HEK293 (cell line): ENCODE results near the gene OPHN1.

Experiments used
- CTCF ChIA-PET: fragments of 350-600 bp; formaldehyde crosslinking; extraction: SDS; loops from one replicate; lab custom pipeline; 2021; ENCODE audit warnings: antibody characterized with exemption; lab: Yijun Ruan, JAX
- POLR2A ChIA-PET: fragments of 300-600 bp; formaldehyde crosslinking; extraction: SDS; loops from one replicate; lab custom pipeline; 2020; ENCODE audit warnings: antibody characterized with exemption, inconsistent platforms; lab: Yijun Ruan, JAX
- H3K27ac ChIP-seq: fragments of 200-500 bp; sonication (Bioruptor generic); 2 replicates; pipeline ENCODE4 v1.5.1; 2014; ENCODE audit warnings: low read depth, low read length, control low read depth, inconsistent platforms; ENCODE audit errors: extremely low read depth
- H3K36me3 ChIP-seq, 2 experiments: fragments of 200-500 bp in 1 of 2; sonication (Bioruptor generic) in 1 of 2; 1 replicate in 1 of 2; 2 replicates in 1 of 2; pipeline ENCODE4 v1.5.1; 2014 to 2017; ENCODE audit warnings: inconsistent platforms in 2 of 2, low read length in 2 of 2; ENCODE audit not compliant: control insufficient read depth in 2 of 2, insufficient read depth in 1 of 2
- H3K4me1 ChIP-seq: fragments of 200-500 bp; sonication (Bioruptor generic); 2 replicates; pipeline ENCODE4 v1.5.1; 2014; ENCODE audit warnings: mild to moderate bottlenecking, low read length, inconsistent platforms; ENCODE audit not compliant: control insufficient read depth, insufficient read depth
- H3K4me3 ChIP-seq: 2 replicates; pipeline ENCODE4 v1.5.1; 2011; ENCODE audit warnings: low read depth, mild to moderate bottlenecking, control low read depth, low read length, moderate library complexity
- H3K9me3 ChIP-seq: fragments of 200-500 bp; sonication (Bioruptor generic); 2 replicates; pipeline ENCODE4 v1.5.1; 2014; ENCODE audit warnings: low read depth, low read length, inconsistent platforms; ENCODE audit not compliant: control insufficient read depth, insufficient read depth
- BCL11A ChIP-seq: fragments of 450-650 bp; formaldehyde crosslinking; IDR thresholded peaks from 2 replicates; pipeline ENCODE4 v1.5.1; 2016; ENCODE audit warnings: low read depth, missing biosample characterization, missing genetic modification characterization
- KLF9 ChIP-seq: fragments of 450-650 bp; formaldehyde crosslinking; IDR thresholded peaks from 2 replicates; pipeline ENCODE4 v1.5.1; 2016; ENCODE audit warnings: missing biosample characterization, missing genetic modification characterization, low read depth
- MEIS1 ChIP-seq: sonication (generic); formaldehyde crosslinking; IDR thresholded peaks from 2 replicates; pipeline ENCODE4 v1.8.1; 2022; ENCODE audit warnings: missing genetic modification reagents, mild to moderate bottlenecking, borderline replicate concordance
- MZF1 ChIP-seq: fragments of 450-650 bp; formaldehyde crosslinking; IDR thresholded peaks from 2 replicates; pipeline ENCODE4 v1.5.1; 2017; ENCODE audit warnings: missing biosample characterization, missing genetic modification characterization, borderline replicate concordance
- ZBTB17 ChIP-seq: fragments of 450-650 bp; formaldehyde crosslinking; IDR thresholded peaks from 2 replicates; pipeline ENCODE4 v1.5.1; 2016; ENCODE audit warnings: missing biosample characterization, missing genetic modification characterization
- ZEB2 ChIP-seq: fragments of 450-650 bp; formaldehyde crosslinking; IDR thresholded peaks from 2 replicates; pipeline ENCODE4 v1.5.1; 2016; ENCODE audit warnings: missing biosample characterization, missing genetic modification characterization
- ZFHX2 ChIP-seq: fragments of 450-650 bp; formaldehyde crosslinking; conservative IDR thresholded peaks from 2 replicates; pipeline ENCODE4 v1.5.1; 2016; ENCODE audit warnings: missing biosample characterization, missing genetic modification characterization
- ZNF10 ChIP-seq: fragments of 450-650 bp; formaldehyde crosslinking; IDR thresholded peaks from 2 replicates; pipeline ENCODE4 v1.5.1; 2017; ENCODE audit warnings: missing biosample characterization, missing genetic modification characterization
- ZNF26 ChIP-seq: fragments of 450-650 bp; formaldehyde crosslinking; IDR thresholded peaks from 2 replicates; pipeline ENCODE4 v1.5.1; 2016; ENCODE audit warnings: missing biosample characterization, missing genetic modification characterization
- ZNF302 ChIP-seq: fragments of 450-650 bp; formaldehyde crosslinking; IDR thresholded peaks from 2 replicates; pipeline ENCODE4 v1.5.1; 2016; ENCODE audit warnings: missing biosample characterization, missing genetic modification characterization, low read depth
- ZNF391 ChIP-seq: fragments of 450-650 bp; formaldehyde crosslinking; IDR thresholded peaks from 2 replicates; pipeline ENCODE4 v1.5.1; 2016; ENCODE audit warnings: low read depth, missing biosample characterization, missing genetic modification characterization, borderline replicate concordance
- ZNF394 ChIP-seq: fragments of 450-650 bp; formaldehyde crosslinking; IDR thresholded peaks from 2 replicates; pipeline ENCODE4 v1.5.1; 2016; ENCODE audit warnings: missing biosample characterization, missing genetic modification characterization, mild to moderate bottlenecking, moderate library complexity, borderline replicate concordance
- ZNF501 ChIP-seq: fragments of 450-650 bp; formaldehyde crosslinking; IDR thresholded peaks from 2 replicates; pipeline ENCODE4 v1.5.1; 2016; ENCODE audit warnings: missing biosample characterization, missing genetic modification characterization
- ZNF514 ChIP-seq: fragments of 450-650 bp; formaldehyde crosslinking; IDR thresholded peaks from 2 replicates; pipeline ENCODE4 v1.5.1; 2016; ENCODE audit warnings: missing biosample characterization, missing genetic modification characterization
- ZNF658 ChIP-seq: fragments of 450-650 bp; formaldehyde crosslinking; IDR thresholded peaks from 2 replicates; pipeline ENCODE4; 2016; ENCODE audit warnings: missing biosample characterization, missing genetic modification characterization
- ZSCAN18 ChIP-seq: fragments of 450-650 bp; formaldehyde crosslinking; IDR thresholded peaks from 2 replicates; pipeline ENCODE4 v1.5.1; 2016; ENCODE audit warnings: missing biosample characterization, missing genetic modification characterization
- TF ChIP-seq, protein P1 (sequence below): fragments of 450-650 bp; formaldehyde crosslinking; conservative IDR thresholded peaks from 2 replicates; pipeline ENCODE4 v1.5.1; 2016; ENCODE audit warnings: low read depth, missing biosample characterization, missing genetic modification characterization
- TF ChIP-seq, protein P2 (sequence below): fragments of 450-650 bp; formaldehyde crosslinking; IDR thresholded peaks from 2 replicates; pipeline ENCODE4 v1.5.1; 2016; ENCODE audit warnings: missing biosample characterization, missing genetic modification characterization
- TF ChIP-seq, protein P3 (sequence below): fragments of 450-650 bp; formaldehyde crosslinking; IDR thresholded peaks from 2 replicates; pipeline ENCODE4 v1.5.1; 2016; ENCODE audit warnings: missing biosample characterization, missing genetic modification characterization
- TF ChIP-seq, protein P4 (sequence below): fragments of 450-650 bp; formaldehyde crosslinking; IDR thresholded peaks from 2 replicates; pipeline ENCODE4 v1.5.1; 2016; ENCODE audit warnings: missing biosample characterization, missing genetic modification characterization

OPHN1 gene

DNA sequence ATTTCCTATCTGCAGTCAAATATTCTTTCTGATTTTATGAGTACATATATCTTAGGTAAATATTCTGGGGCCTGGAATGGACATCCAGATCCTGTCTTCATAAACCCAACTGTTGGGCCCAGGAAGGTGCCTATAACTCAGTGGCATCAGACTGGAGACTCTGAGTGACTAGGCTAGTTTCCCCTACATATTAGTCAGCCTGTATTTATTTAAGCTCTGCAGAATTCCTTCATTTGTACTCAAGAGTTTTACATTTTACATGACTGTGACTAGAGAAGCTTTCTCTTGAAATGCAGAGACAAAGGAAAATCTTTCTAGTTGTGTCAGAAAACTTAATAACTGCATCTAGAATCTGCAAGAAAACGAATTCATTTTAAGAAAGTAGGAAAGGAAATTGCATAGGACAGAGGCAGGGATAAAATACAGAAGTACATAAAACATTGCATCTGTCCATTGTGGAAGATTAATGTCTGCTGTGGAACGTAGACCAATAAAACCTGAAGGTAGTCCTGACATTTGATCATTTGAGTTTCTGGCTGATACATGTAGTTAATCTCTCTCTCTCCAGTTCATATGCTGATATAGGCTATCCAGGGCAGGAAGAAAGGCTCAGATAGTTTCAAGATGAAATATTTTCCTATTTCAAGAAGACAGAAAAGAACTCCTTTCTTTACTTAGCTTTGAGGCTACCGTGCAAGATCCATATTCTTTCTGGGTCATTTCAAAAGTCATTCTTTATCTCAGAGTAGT is 78.2 kb downstream of the OPHN1 start (continued):
- TF ChIP-seq, protein P1, sequence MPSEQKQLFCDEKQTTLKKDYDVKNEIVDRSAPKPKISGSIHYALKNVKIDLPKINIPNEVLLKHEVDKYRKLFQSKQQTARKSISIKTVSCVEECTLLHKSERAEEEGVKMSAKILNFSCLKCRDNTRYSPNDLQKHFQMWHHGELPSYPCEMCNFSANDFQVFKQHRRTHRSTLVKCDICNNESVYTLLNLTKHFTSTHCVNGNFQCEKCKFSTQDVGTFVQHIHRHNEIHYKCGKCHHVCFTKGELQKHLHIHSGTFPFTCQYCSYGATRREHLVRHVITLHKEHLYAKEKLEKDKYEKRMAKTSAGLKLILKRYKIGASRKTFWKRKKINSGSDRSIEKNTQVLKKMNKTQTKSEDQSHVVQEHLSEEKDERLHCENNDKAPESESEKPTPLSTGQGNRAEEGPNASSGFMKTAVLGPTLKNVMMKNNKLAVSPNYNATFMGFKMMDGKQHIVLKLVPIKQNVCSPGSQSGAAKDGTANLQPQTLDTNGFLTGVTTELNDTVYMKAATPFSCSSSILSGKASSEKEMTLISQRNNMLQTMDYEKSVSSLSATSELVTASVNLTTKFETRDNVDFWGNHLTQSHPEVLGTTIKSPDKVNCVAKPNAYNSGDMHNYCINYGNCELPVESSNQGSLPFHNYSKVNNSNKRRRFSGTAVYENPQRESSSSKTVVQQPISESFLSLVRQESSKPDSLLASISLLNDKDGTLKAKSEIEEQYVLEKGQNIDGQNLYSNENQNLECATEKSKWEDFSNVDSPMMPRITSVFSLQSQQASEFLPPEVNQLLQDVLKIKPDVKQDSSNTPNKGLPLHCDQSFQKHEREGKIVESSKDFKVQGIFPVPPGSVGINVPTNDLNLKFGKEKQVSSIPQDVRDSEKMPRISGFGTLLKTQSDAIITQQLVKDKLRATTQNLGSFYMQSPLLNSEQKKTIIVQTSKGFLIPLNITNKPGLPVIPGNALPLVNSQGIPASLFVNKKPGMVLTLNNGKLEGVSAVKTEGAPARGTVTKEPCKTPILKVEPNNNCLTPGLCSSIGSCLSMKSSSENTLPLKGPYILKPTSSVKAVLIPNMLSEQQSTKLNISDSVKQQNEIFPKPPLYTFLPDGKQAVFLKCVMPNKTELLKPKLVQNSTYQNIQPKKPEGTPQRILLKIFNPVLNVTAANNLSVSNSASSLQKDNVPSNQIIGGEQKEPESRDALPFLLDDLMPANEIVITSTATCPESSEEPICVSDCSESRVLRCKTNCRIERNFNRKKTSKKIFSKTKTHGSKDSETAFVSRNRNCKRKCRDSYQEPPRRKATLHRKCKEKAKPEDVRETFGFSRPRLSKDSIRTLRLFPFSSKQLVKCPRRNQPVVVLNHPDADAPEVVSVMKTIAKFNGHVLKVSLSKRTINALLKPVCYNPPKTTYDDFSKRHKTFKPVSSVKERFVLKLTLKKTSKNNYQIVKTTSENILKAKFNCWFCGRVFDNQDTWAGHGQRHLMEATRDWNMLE = no peak
- no peak for TF ChIP-seq ZNF302 (tag by site-specific recombination)
- no peak for TF ChIP-seq MZF1 (tag by site-specific recombination)
- no peak for TF ChIP-seq ZNF501 (tag by site-specific recombination)
- TF ChIP-seq, protein P2, sequence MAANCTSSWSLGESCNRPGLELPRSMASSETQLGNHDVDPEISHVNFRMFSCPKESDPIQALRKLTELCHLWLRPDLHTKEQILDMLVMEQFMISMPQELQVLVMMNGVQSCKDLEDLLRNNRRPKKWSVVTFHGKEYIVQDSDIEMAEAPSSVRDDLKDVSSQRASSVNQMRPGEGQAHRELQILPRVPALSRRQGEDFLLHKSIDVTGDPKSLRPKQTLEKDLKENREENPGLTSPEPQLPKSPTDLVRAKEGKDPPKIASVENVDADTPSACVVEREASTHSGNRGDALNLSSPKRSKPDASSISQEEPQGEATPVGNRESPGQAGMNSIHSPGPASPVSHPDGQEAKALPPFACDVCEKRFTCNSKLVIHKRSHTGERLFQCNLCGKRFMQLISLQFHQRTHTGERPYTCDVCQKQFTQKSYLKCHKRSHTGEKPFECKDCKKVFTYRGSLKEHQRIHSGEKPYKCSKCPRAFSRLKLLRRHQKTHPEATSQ (tag by site-specific recombination) = no peak
- TF ChIP-seq ZFHX2 (tag by site-specific recombination) = no peak
- TF ChIP-seq ZEB2 (tag by site-specific recombination) = no peak
- no peak for TF ChIP-seq BCL11A (tag by site-specific recombination)
- TF ChIP-seq, all 188 proteins: peak for 8

GRCh38 chrX:68345025-68345424 is 88.3 kb downstream of the OPHN1 start:
- Histone ChIP-seq H3K36me3 (no peaks in the 10 kb centered on the region), H3K27ac (no peak overlapping the region), H3K9me3 (no peaks in the 10 kb centered on the region), H3K4me3 (no peak overlapping the region), H3K4me1 (no peaks in the 10 kb centered on the region)
- ChIA-PET CTCF (no interaction called here), POLR2A (no interaction called here)
- TF ChIP-seq ZNF514 = no peak
- no peak for TF ChIP-seq ZNF394 (tag by site-specific recombination)
- TF ChIP-seq MZF1 (tag by site-specific recombination) = no peak
- TF ChIP-seq ZSCAN18 = no peak
- TF ChIP-seq, protein P3, sequence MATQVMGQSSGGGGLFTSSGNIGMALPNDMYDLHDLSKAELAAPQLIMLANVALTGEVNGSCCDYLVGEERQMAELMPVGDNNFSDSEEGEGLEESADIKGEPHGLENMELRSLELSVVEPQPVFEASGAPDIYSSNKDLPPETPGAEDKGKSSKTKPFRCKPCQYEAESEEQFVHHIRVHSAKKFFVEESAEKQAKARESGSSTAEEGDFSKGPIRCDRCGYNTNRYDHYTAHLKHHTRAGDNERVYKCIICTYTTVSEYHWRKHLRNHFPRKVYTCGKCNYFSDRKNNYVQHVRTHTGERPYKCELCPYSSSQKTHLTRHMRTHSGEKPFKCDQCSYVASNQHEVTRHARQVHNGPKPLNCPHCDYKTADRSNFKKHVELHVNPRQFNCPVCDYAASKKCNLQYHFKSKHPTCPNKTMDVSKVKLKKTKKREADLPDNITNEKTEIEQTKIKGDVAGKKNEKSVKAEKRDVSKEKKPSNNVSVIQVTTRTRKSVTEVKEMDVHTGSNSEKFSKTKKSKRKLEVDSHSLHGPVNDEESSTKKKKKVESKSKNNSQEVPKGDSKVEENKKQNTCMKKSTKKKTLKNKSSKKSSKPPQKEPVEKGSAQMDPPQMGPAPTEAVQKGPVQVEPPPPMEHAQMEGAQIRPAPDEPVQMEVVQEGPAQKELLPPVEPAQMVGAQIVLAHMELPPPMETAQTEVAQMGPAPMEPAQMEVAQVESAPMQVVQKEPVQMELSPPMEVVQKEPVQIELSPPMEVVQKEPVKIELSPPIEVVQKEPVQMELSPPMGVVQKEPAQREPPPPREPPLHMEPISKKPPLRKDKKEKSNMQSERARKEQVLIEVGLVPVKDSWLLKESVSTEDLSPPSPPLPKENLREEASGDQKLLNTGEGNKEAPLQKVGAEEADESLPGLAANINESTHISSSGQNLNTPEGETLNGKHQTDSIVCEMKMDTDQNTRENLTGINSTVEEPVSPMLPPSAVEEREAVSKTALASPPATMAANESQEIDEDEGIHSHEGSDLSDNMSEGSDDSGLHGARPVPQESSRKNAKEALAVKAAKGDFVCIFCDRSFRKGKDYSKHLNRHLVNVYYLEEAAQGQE (tag by site-specific recombination) = no peak
- TF ChIP-seq, protein P4, sequence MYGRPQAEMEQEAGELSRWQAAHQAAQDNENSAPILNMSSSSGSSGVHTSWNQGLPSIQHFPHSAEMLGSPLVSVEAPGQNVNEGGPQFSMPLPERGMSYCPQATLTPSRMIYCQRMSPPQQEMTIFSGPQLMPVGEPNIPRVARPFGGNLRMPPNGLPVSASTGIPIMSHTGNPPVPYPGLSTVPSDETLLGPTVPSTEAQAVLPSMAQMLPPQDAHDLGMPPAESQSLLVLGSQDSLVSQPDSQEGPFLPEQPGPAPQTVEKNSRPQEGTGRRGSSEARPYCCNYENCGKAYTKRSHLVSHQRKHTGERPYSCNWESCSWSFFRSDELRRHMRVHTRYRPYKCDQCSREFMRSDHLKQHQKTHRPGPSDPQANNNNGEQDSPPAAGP (tag by site-specific recombination) = no peak
- TF ChIP-seq ZNF26 = no peak
- no peak for TF ChIP-seq KLF9 (tag by site-specific recombination)
- no peak for TF ChIP-seq ZNF391
- no peak for TF ChIP-seq ZBTB17 (tag by site-specific recombination)
- no peak for TF ChIP-seq ZEB2 (tag by site-specific recombination)
- TF ChIP-seq MEIS1 = no peak
- no peak for TF ChIP-seq ZNF658 (tag by site-specific recombination)
- no peak for TF ChIP-seq ZNF10
